ENCODE measurements around the gene KCNG2.

GRCh38 chr18:79853303-79853992 is 55.7 kb downstream of the KCNG2 start:
- TF ChIP-seq POLR2A (IDR thresholded peaks at IDR 0.05) (no peak), CTCF (IDR thresholded peaks at IDR 0.05) (no peak)
